ENCODE results near the gene ITPR1.

The ITPR1 gene

GRCh38 chr3:4823385-4823784 is 330.2 kb downstream of the ITPR1 start:
- TF ChIP-seq CTCF (IDR thresholded peaks at IDR 0.05; ENCODE audit: low read depth, low read length): no peak
- DNase-seq (ENCODE audit: extremely low read depth, low read depth): no peak

GRCh38 chr3:4823986-4824925 is 331.1 kb downstream of the ITPR1 start:
- no peak for DNase-seq (ENCODE audit: extremely low read depth, low read depth)
- TF ChIP-seq CTCF (IDR thresholded peaks at IDR 0.05; ENCODE audit: low read depth, low read length): no peak

- no peak for DNase-seq (ENCODE audit: extremely low read depth, low read depth)
- no peak for TF ChIP-seq CTCF (IDR thresholded peaks at IDR 0.05; ENCODE audit: low read depth, low read length)
Measured at GRCh38 chr3:4824926-4825325, 331.8 kb downstream of the ITPR1 start.

- no peak for DNase-seq (ENCODE audit: extremely low read depth, low read depth)
- TF ChIP-seq CTCF (IDR thresholded peaks at IDR 0.05; ENCODE audit: low read depth, low read length): no peak
Measured at GRCh38 chr3:4825436-4826236, 332.5 kb downstream of the ITPR1 start.

- no peak for DNase-seq (ENCODE audit: extremely low read depth, low read depth)
- no peak for TF ChIP-seq CTCF (IDR thresholded peaks at IDR 0.05; ENCODE audit: low read depth, low read length)
Measured at GRCh38 chr3:4826237-4827100, 333.3 kb downstream of the ITPR1 start.

- no peak for TF ChIP-seq CTCF (IDR thresholded peaks at IDR 0.05; ENCODE audit: low read depth, low read length)
Measured at GRCh38 chr3:4827767-4828166, 334.6 kb downstream of the ITPR1 start.

More at GRCh38 chr3:4827767-4828166, 334.6 kb downstream of the ITPR1 start:
- no peak for DNase-seq (ENCODE audit: extremely low read depth, low read depth)
